GM18517 (cell line): Measurements from ENCODE around the gene SPEN.

ENCODE experiments used
- ATAC-seq: cut with Tn5 transposase; IDR thresholded peaks from one replicate; pipeline ENCODE4 v1.9.1; 2021; ENCODE audit warnings: mild to moderate bottlenecking, moderate library complexity; ENCODE audit not compliant: unreplicated experiment

SPEN gene

DNA sequence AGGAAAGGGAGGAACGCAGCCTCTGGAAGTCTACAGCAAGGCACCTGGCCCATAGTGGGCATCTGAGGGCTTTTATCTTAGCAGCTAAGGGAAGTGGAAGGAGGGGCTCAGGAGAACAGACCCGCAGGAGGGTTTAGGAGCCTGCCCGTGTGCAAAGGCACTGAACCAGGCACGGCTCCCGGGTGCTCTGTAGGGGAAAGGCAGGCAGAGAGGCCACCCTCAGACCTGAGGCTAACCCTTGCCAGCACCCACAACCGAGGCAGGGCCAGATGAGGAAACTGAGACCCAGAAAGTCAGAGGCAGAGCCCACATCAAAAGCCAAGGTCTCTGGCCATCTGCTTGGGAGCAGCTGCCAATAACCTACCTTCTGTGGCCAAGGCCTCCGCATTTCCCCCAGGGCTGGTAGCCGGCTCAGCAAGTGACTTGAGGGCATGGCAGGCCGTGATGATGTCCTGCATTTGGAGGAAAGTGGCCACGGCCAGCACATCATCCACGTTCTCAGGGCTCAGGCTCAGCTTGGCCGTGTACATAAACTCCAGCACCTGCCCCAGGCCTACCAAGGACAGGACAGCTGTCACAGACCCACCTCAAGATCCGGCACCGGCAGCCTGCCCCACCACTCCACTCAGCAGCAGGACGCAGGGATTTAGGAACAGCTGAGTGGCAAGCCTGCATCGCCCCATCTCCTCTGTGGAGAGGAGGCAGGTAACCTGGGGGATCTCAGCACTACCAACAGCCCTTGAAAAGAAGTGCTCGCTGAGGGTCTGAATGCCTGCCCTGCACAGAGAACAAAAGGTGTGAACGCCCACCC lies 99.3 kb downstream of the SPEN start:
- no peak for ATAC-seq

DNA sequence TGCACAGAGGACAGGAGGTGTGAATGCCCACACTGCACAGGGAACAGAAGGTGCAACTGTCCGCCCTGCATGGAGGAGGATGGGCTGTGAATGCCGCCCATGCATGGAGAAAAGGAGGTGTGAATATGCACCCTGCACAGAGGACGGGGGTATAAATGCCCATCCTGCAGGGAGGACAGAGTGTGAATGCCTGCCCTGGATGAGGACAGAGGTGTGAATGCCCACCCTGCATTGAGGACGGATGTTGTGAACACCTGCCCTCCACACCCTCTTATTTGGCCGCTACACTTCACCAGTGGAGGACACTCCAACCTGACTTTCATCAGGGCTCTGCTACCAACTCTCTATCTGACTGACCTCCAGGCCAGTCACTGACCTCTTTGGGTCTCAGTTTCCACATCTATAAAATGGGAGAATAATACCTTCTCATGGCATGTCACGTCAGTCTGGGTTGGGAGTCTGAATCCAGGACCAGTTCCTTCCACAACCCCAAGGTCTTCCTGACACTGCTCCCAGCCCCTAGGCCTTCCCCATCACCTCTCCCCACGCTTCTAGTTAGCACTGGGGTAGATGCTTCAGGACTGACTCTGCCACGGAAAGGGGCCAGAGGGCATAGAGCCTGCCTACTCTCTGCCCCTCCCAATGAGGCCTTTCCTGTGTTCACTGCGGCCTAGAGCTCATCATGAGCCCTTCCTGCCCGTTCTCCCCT lies 100.0 kb downstream of the SPEN start:
- ATAC-seq = no peak

DNA sequence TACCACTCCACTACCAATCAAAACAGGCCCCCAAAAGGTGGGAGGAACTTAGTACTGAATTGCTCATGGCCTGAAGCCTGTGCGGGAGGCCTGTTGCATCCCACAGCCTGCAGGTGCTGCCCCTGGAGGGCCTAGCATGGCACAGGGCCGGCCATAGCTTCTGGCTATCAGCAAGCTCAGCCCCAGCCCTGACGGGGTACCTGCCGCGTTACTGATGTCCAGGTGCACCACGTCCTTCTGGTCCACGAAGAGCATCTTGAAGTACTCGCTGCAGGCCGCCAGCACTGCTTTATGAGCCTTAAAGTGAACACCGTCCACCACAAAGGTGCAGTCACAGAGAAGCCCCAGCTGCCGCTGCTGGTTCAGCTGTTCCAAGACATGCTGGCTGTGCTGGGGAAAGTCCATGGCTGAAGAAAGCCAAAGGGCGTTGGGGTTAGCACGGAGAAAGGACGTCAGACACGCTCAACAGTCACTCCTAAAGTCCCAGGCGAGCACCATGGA lies 100.6 kb downstream of the SPEN start:
- ATAC-seq = no peak

DNA sequence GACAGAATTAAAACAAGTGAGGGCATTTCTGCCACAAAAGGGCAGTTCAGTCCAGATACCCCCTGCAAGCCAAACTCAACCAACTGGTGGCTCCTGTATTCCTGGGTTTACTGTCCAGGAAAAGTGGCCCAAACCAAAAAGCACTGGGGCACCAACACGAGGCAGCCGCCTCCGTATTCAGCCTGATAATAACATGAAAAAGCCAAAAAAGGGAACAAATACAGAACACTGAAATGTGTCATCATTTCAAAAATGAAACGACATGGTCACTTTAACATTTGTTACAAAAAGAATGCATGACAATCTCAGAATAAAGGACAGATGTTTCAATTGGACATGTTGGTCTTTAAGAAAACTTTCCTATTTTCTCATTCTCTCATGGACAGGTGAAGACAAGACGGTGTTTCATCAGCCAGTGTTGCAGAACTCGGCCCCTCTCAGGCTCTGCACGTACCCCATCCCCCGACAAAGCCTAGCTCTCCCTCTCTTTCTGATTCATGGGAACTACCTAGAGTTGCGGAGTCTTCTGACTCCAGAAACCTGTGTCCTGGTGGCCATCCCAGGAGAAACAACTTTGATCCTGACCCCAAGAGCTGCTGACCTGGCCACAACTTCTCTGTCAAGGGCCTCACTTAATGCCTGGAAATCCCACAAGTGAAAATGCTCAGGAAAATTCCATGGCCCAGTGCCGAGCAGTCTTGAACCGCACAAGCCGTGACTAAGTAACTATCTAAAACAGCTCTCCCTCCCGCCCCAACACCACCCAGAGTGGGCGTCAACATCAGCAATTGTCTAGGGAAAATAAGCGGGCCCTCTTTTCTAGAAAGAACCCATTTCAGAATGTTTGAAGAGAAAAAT lies 101.3 kb downstream of the SPEN start:
- ATAC-seq = no peak

DNA sequence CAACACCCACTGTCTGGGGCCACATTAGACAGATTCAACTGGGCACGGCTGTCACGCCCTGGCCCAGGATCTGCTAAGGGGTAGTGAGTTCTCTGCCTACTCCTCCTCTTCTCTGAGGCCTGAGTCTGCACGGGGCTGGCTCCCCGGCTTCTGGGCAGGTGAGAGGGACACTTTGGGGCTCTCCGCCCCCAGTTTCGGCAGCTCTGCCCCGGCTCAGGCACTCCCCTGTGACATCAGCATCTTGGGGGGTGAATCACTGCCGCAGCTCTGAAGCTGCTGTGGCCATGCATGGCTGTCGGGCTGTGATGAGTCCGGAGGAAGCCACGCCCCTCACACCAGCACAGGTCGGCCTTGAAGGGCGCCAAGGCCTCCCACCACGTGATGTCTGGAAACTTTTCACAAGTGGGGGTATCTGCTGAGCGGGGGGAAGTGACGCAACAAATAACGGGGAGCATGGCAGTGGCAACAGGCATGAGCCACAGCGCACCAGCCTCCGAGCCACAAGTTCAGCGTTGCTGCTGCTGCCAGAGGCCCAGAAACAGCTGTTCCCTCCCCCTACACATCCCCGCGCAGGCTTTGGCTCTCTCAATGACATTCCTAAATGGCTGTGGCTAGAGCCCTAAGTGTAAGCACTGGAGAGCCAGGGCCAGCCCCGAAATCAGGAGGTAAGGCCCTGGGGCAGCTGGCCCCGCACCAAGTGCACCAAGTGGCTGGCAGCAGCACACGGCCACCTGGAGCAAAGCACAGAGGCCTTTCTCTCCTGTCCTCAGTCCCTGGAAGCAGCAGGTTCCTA lies 102.1 kb downstream of the SPEN start:
- ATAC-seq = peak; percentile 60

DNA sequence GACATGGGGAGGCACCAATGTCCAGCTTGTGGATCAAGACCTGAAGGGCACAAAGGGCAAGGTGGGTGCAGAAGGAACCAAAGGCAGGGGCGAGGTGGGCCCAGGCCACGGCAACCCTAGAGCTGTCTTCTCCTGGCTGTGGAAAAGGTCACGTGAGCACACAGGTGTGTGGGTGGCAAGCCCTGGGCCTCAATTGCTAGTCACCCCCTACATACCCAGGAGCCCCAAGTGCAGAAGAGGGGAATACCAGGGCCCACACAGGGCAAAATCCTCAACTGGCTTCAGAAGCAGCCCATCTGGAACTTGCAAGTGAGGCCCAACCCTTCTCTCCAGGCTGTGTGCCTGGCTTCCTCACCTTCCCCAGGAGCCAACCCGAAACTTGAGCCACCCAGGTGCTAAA lies 102.8 kb downstream of the SPEN start:
- ATAC-seq = no peak

DNA sequence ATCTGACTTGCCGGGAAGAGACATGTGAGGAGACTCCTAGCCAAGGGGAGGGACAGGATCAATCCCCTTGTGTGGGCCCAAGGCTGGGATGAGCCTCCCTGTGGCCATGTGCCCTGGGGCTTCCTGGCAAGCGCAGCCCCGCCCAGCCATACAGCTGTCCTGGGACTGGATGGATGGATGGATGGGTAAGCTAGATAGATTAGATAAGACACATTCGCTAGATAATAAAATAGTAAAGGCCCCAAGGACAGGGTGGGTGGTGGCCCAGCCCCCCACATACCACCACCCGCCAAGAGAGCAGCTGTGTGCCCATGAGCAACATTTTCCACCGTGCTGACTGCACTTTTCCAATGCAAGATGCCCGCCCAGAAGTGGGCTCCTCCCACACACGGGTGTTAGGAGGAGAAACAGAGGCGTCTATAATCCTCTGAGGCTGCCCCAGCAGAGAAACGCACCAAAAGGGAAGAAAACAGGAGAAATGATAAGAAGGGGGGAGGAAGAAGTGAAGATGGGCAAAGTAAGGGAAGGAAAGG lies 103.3 kb downstream of the SPEN start:
- no peak for ATAC-seq

DNA sequence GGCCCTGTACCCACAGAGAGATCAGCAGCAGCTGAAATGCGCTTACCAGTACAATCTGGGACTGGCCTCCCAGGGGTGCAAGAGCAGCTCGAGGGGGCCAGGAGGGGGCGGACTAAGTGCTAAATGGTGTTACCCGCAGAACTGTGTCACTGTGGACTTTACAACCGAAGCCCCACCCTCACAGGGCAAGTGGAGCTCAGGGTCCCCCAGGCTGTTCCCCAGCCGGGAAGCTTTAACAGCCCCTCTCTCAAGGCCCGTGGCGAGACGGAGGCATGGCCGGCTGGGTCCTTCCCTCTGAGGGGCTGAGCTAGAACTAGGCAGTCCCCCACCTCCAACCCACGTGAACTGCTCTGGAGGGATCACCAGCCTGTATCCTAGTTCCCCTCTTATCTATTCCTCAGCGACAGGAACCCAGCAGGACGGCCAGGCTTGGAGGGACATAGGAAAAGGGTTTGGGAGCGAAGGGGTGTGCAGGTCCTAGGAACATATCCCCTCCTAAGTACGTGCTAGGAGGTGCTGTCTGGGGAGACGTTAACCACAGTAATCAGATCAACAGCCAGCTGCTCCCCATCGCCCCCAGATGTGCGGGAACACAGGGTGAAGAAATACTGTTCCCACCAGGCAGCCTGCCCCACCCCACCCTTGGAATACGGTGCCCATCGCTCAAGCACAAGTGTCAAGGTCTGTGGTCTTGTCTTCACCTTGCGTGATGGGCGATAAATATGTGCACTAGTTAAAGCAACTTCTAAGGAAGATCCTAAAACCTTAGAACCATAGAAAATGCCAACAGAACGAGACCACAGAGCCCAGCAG lies 104.0 kb downstream of the SPEN start:
- ATAC-seq = no peak

DNA sequence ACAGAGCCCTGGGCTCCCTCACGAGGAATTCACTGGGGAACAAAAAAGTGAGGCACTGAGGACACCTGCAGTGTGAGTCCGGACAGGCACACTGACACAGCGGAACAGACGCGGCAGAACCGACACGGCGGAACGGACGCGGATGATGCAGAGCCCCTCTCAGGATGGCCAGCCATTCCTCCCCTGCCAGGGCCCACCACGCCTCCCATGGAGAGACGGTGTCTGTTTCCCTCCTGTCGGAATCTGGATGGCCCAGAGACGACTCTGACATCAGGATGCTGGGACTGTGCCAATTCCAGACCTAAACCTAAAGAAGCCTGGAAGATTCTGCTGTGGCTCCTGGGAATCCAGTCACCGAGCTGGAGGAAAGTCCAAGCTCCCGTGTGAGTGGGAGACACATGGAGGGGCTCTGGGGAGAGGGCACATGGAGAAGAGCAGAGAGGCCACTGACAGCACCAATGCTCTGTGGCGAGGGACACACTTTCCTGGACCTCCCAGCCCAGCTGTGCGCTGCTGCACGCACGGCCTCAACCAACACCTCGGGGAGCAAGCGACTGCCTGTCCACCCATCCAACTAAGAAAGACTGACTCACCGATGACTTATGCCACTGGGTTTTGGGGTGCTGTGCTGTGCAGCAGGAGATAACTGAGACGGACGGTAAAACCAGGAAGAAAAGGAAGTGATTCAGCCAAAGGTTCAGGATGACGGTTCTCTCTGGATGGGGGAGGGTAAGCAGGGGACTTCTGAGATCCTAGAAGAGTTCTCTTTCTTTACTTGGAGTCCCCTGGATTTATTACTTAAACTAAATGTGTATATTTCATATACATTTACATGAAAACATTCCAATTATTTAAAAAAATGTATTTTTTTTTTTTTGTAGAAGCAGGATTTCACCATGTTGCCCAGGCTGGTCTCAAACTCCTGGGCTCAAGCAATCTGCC lies 105.1 kb downstream of the SPEN start:
- no peak for ATAC-seq

DNA sequence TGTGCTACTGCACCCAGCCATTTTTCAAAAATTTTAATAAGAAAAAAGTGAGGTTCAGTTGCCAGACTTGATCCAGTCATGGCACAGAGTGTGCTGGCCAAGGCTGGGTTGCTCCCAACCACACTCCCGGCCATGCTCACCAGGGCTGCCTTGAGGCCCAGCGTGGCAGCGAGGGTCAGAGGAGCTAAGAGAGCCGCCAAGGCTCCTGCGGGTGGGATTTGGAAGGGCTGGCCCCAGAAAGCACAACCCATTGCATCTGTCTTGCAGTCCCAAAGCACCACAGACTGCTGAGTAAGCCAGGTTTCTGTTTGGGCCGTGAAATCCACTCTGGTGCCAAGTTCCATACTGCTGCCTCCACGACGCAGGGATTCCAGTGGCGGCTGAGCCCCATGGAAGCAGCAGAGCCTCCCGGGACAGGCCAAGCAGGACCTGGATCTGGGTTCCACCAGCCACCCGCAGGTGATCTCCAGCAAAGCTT lies 105.8 kb downstream of the SPEN start:
- ATAC-seq = no peak

DNA sequence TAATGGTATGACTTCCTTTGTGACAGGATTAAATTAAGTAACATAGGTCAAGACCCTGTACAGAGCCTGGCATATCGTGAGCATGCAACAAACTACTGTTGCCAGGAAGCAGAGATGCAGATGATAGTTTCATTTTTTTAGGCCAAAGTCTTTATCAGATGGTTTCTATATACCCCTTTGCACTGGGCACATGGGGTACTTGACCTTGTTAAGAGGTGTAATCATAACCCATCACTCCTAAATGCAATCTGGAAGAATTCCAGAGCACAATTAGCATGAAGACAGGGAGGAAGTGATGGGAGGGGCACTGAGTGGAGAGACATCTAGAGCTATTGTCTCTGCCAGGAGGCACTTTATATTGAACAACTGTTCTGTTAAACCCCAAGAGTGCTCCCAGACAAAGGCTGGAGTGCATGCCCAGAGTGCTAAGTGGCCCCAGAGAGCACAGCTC lies 106.3 kb downstream of the SPEN start:
- ATAC-seq = no peak

DNA sequence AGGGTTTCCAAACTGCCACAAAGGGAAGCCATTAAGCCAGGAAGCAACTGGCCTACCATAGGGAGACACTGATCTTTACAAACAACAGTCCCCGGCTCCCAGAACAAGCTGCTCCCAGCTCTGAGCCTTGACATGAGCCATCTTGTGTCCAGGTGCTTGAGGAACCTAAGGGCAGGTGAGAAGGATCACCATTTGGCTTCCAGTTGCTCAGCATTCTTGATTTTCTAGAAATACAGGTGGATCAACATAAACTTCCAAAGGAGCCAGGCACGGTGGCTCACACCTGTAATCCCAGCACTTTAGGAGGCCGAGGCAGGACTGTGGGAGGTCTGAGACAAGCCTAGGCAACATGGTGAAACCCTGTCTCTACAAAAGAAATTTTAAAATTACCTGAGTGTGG lies 106.8 kb downstream of the SPEN start:
- no peak for ATAC-seq

DNA sequence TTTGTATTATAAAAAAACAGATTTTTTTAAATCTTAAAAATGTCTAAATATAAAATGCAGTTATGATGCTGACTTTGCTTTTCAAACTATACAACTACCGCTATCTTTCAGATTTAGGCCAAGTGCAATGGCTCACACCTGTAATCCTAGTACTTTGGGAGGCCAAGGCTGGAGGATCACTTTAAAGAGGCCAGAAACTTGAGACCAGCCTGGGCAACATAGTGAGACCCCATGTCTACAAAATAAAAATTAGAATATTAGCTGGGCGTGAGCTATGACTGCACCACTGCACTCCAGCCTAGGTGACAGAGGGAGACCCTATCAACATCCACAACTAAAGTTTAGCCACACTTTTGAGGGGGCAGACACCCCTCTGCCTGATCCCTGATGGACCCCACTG lies 108.0 kb downstream of the SPEN start:
- no peak for ATAC-seq

DNA sequence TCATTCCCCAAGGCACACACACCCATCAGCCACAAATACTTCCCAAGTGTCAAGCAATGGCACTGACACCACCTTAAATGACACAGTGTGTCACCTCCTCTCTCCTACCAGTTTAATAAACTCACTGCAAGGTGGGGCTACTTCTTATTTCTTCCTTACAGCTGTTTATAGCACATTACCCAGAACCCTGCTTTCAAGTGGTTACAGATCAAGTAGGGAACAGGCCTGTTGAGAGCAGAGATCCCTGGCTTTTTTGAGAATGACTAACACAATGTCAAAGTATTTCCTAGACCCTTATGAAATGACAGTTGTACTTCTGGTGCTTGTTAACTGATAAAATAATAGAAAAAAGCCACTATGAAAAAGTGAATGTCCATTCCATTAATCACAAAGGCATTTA lies 108.6 kb downstream of the SPEN start:
- ATAC-seq = no peak

DNA sequence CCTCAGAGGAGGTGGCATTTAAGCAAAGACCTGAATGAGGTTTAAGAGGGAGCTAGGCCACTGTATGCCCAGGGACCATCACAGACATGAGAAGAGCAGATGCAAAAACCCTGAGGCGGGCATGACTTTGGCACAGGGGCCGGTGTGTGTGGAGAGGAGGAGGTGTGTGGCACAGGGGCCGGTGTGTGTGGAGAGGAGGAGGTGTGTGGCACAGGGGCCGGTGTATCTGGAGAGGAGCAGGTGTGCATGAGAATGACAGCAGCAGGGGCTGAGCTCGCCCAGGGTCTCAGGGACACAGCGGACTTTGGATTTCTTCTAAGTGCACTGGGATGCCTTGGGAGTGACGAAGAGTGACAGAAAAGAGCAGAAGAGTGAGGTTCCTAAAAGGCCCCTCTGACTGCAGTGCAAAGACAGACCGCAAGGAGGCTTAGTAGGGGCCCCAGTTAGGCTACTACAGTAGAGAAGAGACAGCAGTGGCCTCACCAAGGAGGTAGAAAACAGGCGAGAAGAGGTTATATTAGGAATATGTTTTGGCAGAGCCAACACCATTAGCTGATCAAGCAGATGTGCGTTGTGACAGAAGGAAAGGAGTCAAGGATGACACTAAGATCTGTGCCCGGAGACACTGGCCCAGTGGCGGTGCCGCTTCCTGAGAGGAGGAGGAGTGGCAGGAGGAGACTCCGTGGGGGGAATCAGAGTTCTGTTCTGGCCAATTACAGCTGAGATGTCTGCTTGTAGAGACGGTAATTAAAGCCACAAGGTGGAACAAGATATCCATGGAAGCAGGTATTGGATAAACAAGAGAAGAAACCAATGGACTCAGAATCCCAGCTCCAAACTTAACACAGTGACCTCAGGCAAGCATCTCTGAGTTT lies 110.0 kb downstream of the SPEN start:
- ATAC-seq = no peak

DNA sequence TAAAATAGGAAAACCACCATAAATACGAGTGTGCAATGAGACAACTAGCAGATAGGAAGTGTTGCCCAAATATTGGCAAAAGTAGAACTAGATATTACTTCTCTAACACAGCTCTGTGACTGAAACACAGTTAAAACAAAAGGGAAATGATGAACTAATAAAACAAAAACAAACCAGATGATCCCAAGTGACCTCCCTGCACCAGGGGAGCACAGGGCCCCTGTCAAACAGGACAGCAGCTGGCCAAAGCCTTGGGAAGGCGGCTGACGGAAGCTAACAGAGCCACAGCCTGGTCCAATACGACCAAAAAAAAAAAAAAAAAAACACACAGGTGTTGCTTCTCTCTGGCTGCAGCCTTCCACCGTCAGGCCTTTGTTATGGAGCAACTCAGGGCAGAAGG lies 110.6 kb downstream of the SPEN start:
- ATAC-seq = no peak

DNA sequence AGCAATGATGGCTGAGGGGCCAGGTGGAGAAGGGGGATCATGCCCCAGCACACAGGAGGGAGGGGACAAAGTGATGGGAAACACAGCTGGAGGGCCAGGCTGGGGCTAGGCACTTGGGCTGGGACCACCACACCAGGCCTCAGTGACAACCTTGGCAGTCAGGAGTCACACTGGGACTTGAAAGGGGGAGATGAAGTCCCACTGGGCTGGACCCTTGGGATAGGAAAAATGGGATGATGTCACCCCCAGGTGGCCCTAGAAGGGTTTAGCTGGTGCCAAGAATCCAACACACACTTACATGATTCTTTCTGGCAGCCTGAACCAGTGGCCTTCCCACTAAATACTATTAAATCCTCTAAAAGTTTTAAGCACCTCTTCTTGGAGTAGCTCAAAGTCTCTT lies 111.3 kb downstream of the SPEN start:
- no peak for ATAC-seq
